MM.1S (cell line): ENCODE data around the gene PRDM11.

ENCODE experiments used
- CTCF ChIP-seq: fragments of 300-600 bp; sonication (generic); IDR thresholded peaks from 2 replicates; pipeline ENCODE4 v1.5.1; 2016; ENCODE audit warnings: antibody characterized with exemption, low read length, mixed read lengths
- EZH2 ChIP-seq: fragments of 300-600 bp; sonication (generic); optimal IDR thresholded peaks from 2 replicates; pipeline ENCODE3; 2017; ENCODE audit warnings: low read depth, mild to moderate bottlenecking, antibody characterized with exemption, low read length, mixed read lengths

DNA sequence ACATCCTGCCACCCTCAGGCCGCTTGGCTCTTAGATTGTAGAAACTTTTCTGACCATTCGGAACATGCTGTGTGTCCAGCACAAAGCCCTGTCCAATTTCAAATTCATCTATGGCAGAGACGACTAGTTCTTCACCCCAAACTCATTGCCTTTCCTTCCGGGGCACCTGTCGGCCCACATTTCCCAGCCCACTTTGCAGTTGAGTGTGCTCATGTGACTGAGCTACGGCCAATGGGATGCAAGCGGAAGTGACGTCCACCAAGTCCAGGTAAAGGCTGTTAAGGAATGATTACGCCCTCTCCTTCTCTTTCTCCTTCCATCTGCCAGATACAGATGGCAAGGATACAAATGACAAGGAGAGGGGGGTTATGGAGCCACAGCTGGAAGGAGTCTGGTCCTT lies 107.2 kb downstream of the PRDM11 start:
- TF ChIP-seq CTCF (no peak), EZH2 (no peak)
